KMS-11 (cell line): ENCODE results near the gene APOBEC3H.

Experiments
- H2AFZ ChIP-seq: fragments of 200-600 bp; sonication (generic); 2 replicates; pipeline ENCODE4 v1.6.1; 2016; ENCODE audit warnings: antibody characterized with exemption, mixed run types, low read depth
- H3K27ac ChIP-seq: fragments of 200-600 bp; sonication (generic); 2 replicates; pipeline ENCODE4 v1.6.1; 2016; ENCODE audit warnings: mild to moderate bottlenecking, mixed run types
- H3K27me3 ChIP-seq: fragments of 200-600 bp; sonication (generic); 2 replicates; pipeline ENCODE4 v1.6.1; 2017; ENCODE audit warnings: mild to moderate bottlenecking, low read depth, mixed run types, moderate library complexity; ENCODE audit not compliant: insufficient read depth
- H3K36me3 ChIP-seq: fragments of 200-600 bp; sonication (generic); 2 replicates; pipeline ENCODE4 v1.6.1; 2017; ENCODE audit warnings: mild to moderate bottlenecking, mixed run types; ENCODE audit not compliant: insufficient read depth
- H3K4me1 ChIP-seq: fragments of 200-600 bp; sonication (generic); 2 replicates; pipeline ENCODE4 v1.6.1; 2016; ENCODE audit warnings: mild to moderate bottlenecking, low read depth, mixed run types; ENCODE audit not compliant: poor library complexity, severe bottlenecking
- H3K4me2 ChIP-seq: fragments of 200-600 bp; sonication (generic); 2 replicates; pipeline ENCODE4 v1.7.0; 2016; ENCODE audit warnings: mild to moderate bottlenecking, mixed run types
- H3K4me3 ChIP-seq: fragments of 200-600 bp; sonication (generic); IDR thresholded peaks from 2 replicates; pipeline ENCODE4 v1.6.1; 2017; ENCODE audit warnings: low read depth, low read length, mixed read lengths; ENCODE audit not compliant: insufficient read depth
- H3K79me2 ChIP-seq: fragments of 200-600 bp; sonication (generic); 2 replicates; pipeline ENCODE4 v1.6.1; 2016; ENCODE audit warnings: low read depth, mixed run types; ENCODE audit not compliant: insufficient read depth
- H3K9ac ChIP-seq: fragments of 200-600 bp; sonication (generic); 2 replicates; pipeline ENCODE4 v1.6.1; 2016; ENCODE audit warnings: mild to moderate bottlenecking, mixed run types
- H4K20me1 ChIP-seq: fragments of 200-600 bp; sonication (generic); 2 replicates; pipeline ENCODE4 v1.6.1; 2016; ENCODE audit warnings: mild to moderate bottlenecking, mixed run types; ENCODE audit not compliant: insufficient read depth
- TF ChIP-seq, protein P1 (sequence below): fragments of 200-600 bp; sonication (generic); conservative IDR thresholded peaks from 2 replicates; pipeline ENCODE4 v1.6.1; 2017; ENCODE audit warnings: low read depth, mild to moderate bottlenecking, antibody characterized with exemption, low read length, moderate library complexity, mixed read lengths

APOBEC3H gene

DNA sequence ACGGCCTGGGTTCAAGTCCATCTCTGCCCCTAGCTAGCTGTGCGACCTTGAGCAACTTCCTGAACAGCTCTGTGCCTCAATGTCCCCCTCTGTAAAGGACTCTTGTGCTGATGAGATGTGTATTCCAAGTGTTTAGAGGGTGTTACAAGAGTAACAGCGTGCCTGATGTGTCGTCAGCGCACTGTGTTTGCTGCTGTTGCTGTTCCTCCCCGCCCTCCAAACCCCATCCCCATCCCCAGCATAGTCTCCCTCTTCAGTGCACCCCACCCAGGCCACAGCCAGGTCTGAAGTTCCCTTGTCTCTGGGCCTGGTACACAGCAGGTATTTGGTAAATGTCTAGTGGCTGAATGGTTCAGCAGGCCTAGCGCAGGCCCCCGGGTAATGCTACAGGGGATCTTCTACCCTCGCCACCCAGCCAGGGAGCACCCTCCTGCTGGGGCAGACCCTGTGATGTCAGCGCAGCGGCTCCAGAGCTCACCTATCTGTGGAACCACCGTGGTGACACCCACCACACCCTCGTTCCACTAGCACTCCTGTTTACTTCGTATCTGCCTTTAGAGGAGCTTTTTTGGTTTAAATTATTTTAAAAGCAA lies 45.1 kb downstream of the APOBEC3H start:
- Histone ChIP-seq H3K36me3 (no peaks in the 10 kb centered on the region), H3K4me3 (no peak overlapping the region), H4K20me1 (no peaks in the 10 kb centered on the region), H3K79me2 (0 out of 2 replicates have a peak, but pooled peaks cover under 1% of the 10 kb centered on the region), H3K4me1 (peaks cover 23% of the 10 kb centered on the region), H3K9ac (no peak overlapping the region), H2AFZ (no peak overlapping the region), H3K27me3 (no peaks in the 10 kb centered on the region), H3K4me2 (no peak overlapping the region), H3K27ac (no peak overlapping the region)
- TF ChIP-seq, protein P1, sequence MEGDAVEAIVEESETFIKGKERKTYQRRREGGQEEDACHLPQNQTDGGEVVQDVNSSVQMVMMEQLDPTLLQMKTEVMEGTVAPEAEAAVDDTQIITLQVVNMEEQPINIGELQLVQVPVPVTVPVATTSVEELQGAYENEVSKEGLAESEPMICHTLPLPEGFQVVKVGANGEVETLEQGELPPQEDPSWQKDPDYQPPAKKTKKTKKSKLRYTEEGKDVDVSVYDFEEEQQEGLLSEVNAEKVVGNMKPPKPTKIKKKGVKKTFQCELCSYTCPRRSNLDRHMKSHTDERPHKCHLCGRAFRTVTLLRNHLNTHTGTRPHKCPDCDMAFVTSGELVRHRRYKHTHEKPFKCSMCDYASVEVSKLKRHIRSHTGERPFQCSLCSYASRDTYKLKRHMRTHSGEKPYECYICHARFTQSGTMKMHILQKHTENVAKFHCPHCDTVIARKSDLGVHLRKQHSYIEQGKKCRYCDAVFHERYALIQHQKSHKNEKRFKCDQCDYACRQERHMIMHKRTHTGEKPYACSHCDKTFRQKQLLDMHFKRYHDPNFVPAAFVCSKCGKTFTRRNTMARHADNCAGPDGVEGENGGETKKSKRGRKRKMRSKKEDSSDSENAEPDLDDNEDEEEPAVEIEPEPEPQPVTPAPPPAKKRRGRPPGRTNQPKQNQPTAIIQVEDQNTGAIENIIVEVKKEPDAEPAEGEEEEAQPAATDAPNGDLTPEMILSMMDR = no peak

DNA sequence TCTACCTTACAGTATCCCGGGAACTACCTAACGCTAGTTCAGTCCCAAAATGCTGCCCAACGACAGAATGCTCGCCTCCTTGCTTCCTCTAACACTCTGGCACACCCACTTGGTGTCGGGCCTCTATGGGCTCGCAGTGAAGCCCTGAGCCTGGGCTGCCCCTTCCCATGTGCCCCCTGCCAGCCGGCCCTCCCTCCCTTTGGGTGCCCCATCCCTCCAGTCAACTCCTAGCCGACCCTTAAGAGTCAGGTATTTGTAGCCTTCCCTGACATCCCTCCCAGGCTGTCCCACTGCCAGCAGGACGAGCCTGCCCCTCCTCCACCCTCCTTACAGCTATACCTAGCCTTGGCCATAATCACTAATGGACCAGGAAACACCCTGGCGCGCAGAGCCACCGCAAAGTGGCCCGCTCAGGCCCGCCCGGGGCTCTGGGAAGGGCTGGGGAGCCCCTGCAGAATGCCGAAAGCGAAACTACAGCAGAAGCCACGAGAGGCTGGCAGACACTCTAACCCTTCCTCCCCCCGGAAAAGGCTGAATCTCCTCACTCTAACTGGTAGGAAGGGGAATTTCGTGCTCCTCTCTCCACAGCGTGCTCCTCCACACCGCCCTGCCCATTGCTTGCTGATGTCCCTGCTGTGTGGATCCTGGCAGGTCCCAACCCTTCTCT lies 47.2 kb downstream of the APOBEC3H start:
- no peaks in the 10 kb centered on the region for H4K20me1 ChIP-seq
- peak overlapping the region; percentile 65 for H3K27ac ChIP-seq
- H3K27me3 ChIP-seq = no peaks in the 10 kb centered on the region
- H3K4me2 ChIP-seq = peak overlapping the region; percentile 82
- peaks cover 43% of the 10 kb centered on the region for H3K4me1 ChIP-seq
- no peak overlapping the region for H3K4me3 ChIP-seq
- peak overlapping the region; percentile 69 for H2AFZ ChIP-seq
- peaks cover 16% of the 10 kb centered on the region; the same call in 1 of the 2 replicates for H3K79me2 ChIP-seq
- peak overlapping the region; percentile 75 for H3K9ac ChIP-seq
- no peaks in the 10 kb centered on the region for H3K36me3 ChIP-seq
- TF ChIP-seq, protein P1 = no peak

DNA sequence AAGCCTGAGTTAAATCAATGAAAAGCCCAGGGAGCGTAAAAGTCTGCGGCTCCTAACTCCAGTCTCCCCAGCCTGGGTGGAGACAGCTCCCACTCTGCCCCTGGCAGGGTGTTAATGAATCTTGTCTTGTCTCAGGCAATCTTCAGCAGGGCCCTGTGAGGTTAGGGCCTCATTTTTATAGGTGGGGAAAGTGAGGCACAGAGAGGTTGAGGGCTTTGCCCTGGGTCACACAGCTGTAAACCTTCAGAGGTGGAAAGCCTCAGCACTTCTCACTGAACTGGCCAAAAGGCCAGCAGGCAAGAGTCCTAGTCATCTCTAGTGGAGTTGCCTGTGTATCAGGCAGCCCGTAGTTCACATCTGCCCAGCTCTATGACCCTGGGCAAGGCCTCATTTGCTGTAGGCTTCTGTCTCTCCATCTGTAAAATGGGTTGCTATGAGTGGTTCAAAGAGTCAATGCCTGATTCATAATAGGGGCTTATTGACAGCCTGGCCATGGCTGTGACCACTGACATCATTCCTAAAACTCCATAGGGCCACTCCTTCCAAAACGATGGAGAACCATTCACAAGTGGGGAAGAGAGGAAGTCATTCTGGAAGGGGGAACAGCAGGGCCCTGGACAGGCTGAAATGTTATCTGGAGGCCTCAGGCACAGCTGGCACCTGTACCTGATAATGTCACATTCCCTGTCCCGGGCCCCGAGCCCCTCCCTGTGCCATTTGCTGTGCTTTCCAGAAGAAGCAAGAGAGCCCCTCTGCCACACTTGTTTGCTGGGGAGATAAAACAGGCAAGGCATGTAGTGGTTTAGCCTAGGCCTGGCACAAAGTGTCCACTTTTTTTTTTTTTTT lies 49.4 kb downstream of the APOBEC3H start:
- Histone ChIP-seq H3K27ac (peak overlapping the region; percentile 61), H2AFZ (no peak overlapping the region), H4K20me1 (no peaks in the 10 kb centered on the region), H3K79me2 (peaks cover 16% of the 10 kb centered on the region; the same call in 1 of the 2 replicates), H3K36me3 (no peaks in the 10 kb centered on the region), H3K9ac (peak overlapping the region; percentile 41; the same call in 1 of the 2 replicates), H3K27me3 (no peaks in the 10 kb centered on the region), H3K4me1 (peaks cover 66% of the 10 kb centered on the region), H3K4me2 (peak overlapping the region; percentile 88), H3K4me3 (no peak overlapping the region)
- TF ChIP-seq, protein P1 = no peak

DNA sequence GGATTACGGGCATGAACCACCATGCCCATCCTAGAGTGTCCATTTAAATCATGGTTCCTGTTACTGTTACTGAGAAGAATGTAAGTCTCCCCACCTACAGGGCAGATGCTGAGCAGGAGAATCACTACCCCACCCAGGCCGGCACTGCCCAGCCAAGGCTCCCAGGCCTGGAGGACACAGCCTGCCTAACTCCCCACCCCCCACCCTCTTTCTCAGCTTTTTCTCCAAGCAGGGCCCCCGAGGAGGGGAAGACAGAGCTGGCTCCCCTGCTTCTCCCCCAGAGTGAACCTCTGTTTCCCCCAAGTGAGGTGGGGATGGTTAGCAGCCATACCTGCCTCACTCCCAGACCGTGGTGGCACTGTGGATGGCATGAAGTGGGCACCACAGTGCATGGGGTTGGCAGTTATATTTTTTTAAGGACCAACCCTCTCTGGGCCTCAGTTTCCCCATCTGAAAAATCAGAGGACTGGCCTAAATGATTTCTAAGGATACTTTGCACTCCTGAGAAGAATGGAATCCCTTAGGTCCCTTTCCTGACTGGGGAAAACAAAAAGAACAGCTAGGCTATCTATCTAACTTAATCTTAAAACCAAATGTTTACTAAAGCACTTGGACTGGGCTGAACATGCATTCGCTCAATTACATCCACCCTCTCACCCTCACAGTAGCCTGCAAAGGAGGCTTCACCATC lies 50.4 kb downstream of the APOBEC3H start:
- Histone ChIP-seq H3K4me2 (peak overlapping the region; percentile 70), H3K79me2 (peaks cover 16% of the 10 kb centered on the region; the same call in 1 of the 2 replicates), H3K36me3 (no peaks in the 10 kb centered on the region), H3K9ac (peak overlapping the region; percentile 65; the same call in 1 of the 2 replicates), H4K20me1 (no peaks in the 10 kb centered on the region), H3K27ac (peak overlapping the region; percentile 85), H3K4me1 (peaks cover 67% of the 10 kb centered on the region), H3K4me3 (no peak overlapping the region), H3K27me3 (no peaks in the 10 kb centered on the region), H2AFZ (no peak overlapping the region)
- TF ChIP-seq, protein P1 = no peak
